Pancreas (tissue), 10 donors: Measurements from ENCODE around the gene EIF4G3. TPM values are rescaled to one million over a fixed set of nuclear protein-coding genes. Genes with fewer than 3 reads are reported as not detected.
"Not testable (repeated sequence)": the region's sequence is repeated elsewhere in the genome, so short reads cannot be mapped to it uniquely, and the experiment has no call there.

Source experiments
- ATAC-seq, 4 donors: fragments of 200-7000 bp; cut with Tn5 transposase; one replicate each; pipeline versions ENCODE4 v1.8.0 to v1.9.1; 2020; ENCODE audit warnings: mild to moderate bottlenecking in 4 of 4, moderate library complexity in 4 of 4
- DNase-seq, 6 donors: peaks; one replicate each; pipeline ENCODE4 v3.0.0-alpha.2; 2020
- FAIRE-seq: peaks from 2 replicates; lab custom pipeline; 2012; peaks lifted over from hg19 to GRCh38; lab: Jason Lieb, UNC
- H3K27ac ChIP-seq, 4 donors: fragments of 200-600 bp; sonication (generic); 1 replicate in 3 of 4; 2 replicates in 1 of 4; pipeline versions ENCODE4 v1.5.0 to v1.8.0; 2020
- H3K27me3 ChIP-seq, 4 donors: fragments of 200-600 bp; one replicate each; pipeline ENCODE4 v1.8.0; 2021
- H3K36me3 ChIP-seq, 3 donors: fragments of 200-600 bp; sonication (generic) in 1 of 3; one replicate each; pipeline versions ENCODE4 v1.5.0 to v1.8.0; 2020 to 2021
- H3K4me1 ChIP-seq, 3 donors: fragments of 200-600 bp; one replicate each; pipeline ENCODE4 v1.8.0; 2021
- H3K4me3 ChIP-seq, 4 donors: fragments of 200-600 bp; sonication (generic) in 2 of 4; one replicate each; pipeline versions ENCODE4 v1.5.0 to v1.8.0; 2020 to 2021
- H3K9me3 ChIP-seq, 4 donors: fragments of 200-600 bp; one replicate each; pipeline ENCODE4 v1.8.0; 2021
- WGBS, 2 donors: extraction: QIAGEN DNeasy Blood & Tissue Kit; methylation state at CpG; one replicate each; pipeline ENCODE4 v1.1.7; 2013; 5-methylcytosine and 5-hydroxymethylcytosine counted together
- intact Hi-C, 3 donors: fragments of 100-400 bp; cut with DNase I; formaldehyde crosslinking; loops; one replicate each; pipeline versions ENCODE4 v1.11.1 to v1.14.2; 2022
- polyA plus RNA-seq, 2 donors: library from polyadenylated mRNA; stranded (reverse); fragments of 200-250 nt; gene quantifications; one replicate each; pipeline ENCODE4 v1.2.3, GENCODE V29; 2013
- total RNA-seq, 6 donors: library from RNA; stranded (reverse); fragmentation: NEBNext Ultra II Directional in 4 of 6; extraction: Animal tissue kit (Norgen Biotek cat#: 25700) in 4 of 6; gene quantifications; one replicate each; pipeline versions ENCODE4 v1.2.1 to v1.2.4, GENCODE V29; 2021 to 2023
- TF ChIP-seq, protein P1 (sequence below), 4 donors: fragments of 200-600 bp; sonication (generic) in 3 of 4; IDR thresholded peaks; one replicate each; pipeline versions ENCODE4 v1.5.0 to v1.8.0; 2021; ENCODE audit warnings: antibody characterized with exemption in 4 of 4
- donor health status: healthy with polysubstance abuse.
- donor health status: DM: no; HTN: no; CAD: no; lungs with moderate emphysema.
- donor health status: DM: no; HTN: no; CAD: no.
- donor health status: control.
- donor health status: control.
- donor health status: Bipolar disorder and iron deficiency.
- donor health status: DM: yes; HTN: yes; CAD: no.
- donor health status: DM: no; HTN: no; CAD: no.
- donor health status: DM: no; HTN: no; CAD: no.
- donor health status: DM: yes; HTN: yes; CAD: no.

The EIF4G3 gene
- total and polyA plus RNA-seq, 8 donors, result 9.6 to 22.7 (median 13.8) TPM

DNA sequence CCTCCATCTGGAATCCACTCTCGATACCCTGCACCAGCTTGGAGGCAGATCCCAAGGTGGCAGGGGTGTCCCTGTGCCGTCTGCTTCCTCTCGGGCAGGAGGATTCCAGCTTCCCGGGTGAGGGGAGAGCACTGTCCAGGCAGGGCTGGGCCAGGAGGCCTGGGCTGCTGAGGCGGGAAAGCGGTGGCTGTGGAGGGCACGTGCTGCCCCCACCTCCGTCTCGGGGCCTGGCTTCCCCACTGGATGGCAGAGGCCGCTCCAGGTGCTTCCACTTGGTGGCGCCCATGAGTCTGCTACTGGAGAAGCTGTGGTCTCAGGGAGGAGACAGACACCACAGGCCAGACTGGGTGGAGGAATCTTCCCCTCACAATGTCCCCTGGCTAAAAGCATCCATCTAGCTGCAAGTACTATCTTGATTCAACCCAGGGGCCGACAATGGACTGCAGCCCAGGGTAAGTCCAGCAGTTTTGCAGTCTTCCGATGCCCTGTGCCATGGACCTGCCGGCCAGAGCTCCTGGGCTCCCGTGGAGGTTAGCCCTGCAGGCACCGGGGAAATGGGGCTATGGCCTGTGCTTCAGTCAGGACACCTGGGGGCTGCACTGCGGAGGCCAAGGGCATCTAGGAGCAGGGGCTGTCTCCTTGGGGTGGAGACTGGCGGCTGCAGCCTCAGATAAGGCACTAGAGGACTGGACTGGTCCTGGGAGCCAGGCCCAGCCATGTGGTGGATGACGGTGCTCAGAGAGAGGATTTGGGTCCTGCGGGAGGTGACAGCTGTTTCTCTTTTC, 41.3 kb upstream of the EIF4G3 start:
- 84% methylated on average over 20 of the region's 20 CpGs for WGBS, 2 donors
- peaks cover 0 to 38% (median 5%) of the 10 kb centered on the region in 3 donors for H3K36me3 ChIP-seq
- intact Hi-C loops, result no loop called here
- peak; percentile 27 to 61 (median 28) for ATAC-seq
- no peak overlapping the region for H3K4me3 ChIP-seq
- no peaks in the 10 kb centered on the region for H3K9me3 ChIP-seq
- TF ChIP-seq, protein P1, sequence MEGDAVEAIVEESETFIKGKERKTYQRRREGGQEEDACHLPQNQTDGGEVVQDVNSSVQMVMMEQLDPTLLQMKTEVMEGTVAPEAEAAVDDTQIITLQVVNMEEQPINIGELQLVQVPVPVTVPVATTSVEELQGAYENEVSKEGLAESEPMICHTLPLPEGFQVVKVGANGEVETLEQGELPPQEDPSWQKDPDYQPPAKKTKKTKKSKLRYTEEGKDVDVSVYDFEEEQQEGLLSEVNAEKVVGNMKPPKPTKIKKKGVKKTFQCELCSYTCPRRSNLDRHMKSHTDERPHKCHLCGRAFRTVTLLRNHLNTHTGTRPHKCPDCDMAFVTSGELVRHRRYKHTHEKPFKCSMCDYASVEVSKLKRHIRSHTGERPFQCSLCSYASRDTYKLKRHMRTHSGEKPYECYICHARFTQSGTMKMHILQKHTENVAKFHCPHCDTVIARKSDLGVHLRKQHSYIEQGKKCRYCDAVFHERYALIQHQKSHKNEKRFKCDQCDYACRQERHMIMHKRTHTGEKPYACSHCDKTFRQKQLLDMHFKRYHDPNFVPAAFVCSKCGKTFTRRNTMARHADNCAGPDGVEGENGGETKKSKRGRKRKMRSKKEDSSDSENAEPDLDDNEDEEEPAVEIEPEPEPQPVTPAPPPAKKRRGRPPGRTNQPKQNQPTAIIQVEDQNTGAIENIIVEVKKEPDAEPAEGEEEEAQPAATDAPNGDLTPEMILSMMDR (IDR thresholded peaks at IDR 0.05), result no peak
- no peaks in the 10 kb centered on the region for H3K4me1 ChIP-seq
- FAIRE-seq, result no peak
- peak in 4 of 6 donors; percentile 39 to 78 (median 68) for DNase-seq
- H3K27me3 ChIP-seq, result no peaks in the 10 kb centered on the region
- H3K27ac ChIP-seq, result no peak overlapping the region

DNA sequence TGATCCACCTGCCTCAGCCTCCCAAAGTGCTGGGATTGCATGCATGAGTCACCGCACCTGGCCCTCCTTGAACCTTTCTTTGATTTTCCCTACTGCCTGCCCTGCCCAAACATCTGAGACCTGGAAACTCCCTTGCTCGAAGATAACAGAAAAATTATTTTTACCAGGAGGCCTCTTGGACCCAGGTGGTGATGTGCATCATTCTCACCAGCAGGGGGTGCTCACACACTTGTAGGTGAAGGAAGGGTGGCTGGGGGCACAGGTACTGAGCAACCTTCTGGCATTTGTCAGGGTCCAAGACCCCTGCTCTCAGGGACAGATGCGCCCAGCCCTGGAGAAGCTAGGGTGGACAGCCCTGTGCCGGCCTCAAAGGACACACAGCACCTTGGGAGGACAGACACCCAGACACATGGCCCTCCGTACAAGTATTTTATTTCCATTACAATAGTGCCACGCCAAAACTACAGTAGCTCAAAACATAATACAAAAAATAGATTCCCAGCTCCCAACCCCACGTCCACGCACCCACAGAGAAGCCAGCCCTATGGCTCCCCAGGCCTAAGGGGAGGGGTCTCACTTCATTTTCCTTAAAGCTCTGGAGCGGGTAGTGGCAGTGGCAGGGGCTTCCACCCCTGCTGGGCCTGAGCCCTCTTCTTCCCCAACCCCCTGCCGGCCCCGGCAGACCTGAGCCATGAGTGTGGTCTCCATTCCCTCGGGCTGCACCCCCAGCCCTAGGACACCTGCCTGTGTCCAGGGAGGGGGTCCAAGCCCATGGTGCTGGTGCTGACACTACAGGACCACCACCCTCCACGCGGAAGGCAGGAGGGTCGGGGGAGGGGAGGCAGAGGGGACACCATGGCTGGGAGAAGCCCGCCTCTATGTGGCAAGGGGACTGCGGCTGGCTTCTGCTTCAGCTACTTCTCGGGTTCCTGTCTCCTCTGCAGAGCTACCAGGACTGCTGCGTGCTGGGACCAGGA, 40.4 kb upstream of the EIF4G3 start:
- no peaks in the 10 kb centered on the region for H3K9me3 ChIP-seq
- H3K4me3 ChIP-seq, result no peak overlapping the region
- no peak overlapping the region for H3K27ac ChIP-seq
- intact Hi-C loops, result no loop called here
- TF ChIP-seq, protein P1 (IDR thresholded peaks at IDR 0.05), result peak; percentile 62 to 70 (median 67)
- WGBS, 2 donors, result 74 to 75% methylated on average over 18 to 19 of the region's 19 CpGs
- H3K4me1 ChIP-seq, result no peaks in the 10 kb centered on the region
- peak; percentile 44 to 80 (median 69) for DNase-seq
- H3K27me3 ChIP-seq, result no peaks in the 10 kb centered on the region
- ATAC-seq, result peak; percentile 51 to 78 (median 70)
- no peak for FAIRE-seq
- peaks cover 0 to 30% (median 5%) of the 10 kb centered on the region in 3 donors for H3K36me3 ChIP-seq

DNA sequence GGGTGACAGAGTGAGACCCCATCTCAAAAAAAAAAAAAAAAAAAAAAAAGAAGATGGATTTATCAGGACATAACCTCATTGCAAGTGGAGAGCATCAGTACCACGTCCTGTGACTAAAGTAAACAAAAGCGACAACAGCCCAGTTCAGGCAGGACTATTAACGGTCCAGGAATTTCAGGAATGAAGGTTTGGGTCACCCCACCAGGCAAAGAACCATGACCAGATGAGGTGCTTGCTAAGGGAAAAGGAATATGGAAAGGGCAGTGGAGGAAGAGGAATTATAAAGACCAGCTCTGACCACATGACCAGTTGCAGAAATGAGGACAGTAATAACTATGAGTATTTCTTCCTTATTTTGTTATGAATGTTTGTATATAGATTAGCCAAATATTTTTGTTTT, 35.4 kb upstream of the EIF4G3 start:
- ATAC-seq (no peak), FAIRE-seq (no peak), DNase-seq (no peak)
- 31 to 36% methylated on average over 3 of the region's 3 CpGs for WGBS, 2 donors
- Histone ChIP-seq H3K27ac (no peak overlapping the region), H3K9me3 (no peaks in the 10 kb centered on the region), H3K4me3 (no peak overlapping the region), H3K4me1 (no peaks in the 10 kb centered on the region), H3K36me3 (no peaks in the 10 kb centered on the region), H3K27me3 (no peaks in the 10 kb centered on the region)
- TF ChIP-seq, protein P1 (IDR thresholded peaks at IDR 0.05), result no peak
- intact Hi-C loops, result no loop called here

DNA sequence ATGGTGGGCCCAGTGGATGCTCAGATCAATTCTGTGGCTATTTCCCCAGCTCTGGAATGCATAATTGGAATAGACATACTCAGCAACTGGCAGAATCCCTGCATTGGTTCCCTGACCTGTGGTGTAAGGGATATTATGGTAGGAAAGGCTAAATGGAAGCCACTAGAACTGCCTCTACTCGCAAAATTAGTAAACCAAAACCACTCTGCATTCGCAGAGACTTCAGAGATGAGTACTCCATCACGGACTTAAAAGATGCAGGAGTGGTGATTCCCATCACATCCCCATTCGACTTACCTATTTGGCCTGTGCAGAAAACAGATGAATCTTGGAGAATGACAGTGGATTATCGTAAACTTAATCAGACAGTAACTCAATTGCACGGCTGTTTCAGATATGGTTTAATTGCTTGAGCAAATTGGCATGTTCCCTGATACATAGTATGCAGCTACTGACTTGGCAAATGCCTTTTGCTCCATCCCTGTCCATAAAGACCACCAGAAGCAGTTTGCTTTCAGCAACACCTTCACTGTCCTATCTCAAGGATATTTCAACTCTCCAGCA, 31.5 kb upstream of the EIF4G3 start:
- H3K27ac ChIP-seq, H3K4me1 ChIP-seq, H3K4me3 ChIP-seq, H3K9me3 ChIP-seq, H3K27me3 ChIP-seq, ATAC-seq, DNase-seq, intact Hi-C loops, H3K36me3 ChIP-seq, FAIRE-seq: not testable (repeated sequence)
- 72 to 77% methylated on average over 6 of the region's 6 CpGs for WGBS, 2 donors

DNA sequence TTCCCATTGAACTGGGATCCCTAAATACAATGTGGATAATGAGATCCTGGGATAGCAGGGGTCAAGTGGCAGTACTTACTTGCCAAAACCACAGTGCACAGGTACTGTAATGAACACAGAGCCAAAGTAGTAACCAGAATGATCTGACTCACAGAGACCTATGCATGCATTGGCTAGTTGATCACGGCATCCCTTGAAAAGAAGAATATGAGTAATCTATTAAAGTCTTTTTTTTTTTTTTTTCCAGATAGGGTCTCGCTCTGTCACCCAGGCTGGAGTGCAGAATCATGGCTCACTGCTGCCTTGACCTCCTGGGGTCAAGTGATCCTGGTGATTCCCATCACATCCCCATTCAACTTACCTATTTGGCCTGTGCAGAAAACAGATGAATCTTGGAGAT, 29.4 kb upstream of the EIF4G3 start:
- FAIRE-seq (no peak), DNase-seq (no peak), ATAC-seq (no peak)
- Histone ChIP-seq H3K4me1 (no peaks in the 10 kb centered on the region), H3K4me3 (no peak overlapping the region), H3K27me3 (no peaks in the 10 kb centered on the region), H3K36me3 (no peaks in the 10 kb centered on the region), H3K27ac (no peak overlapping the region), H3K9me3 (no peaks in the 10 kb centered on the region)
- WGBS, 2 donors, result 83% methylated on average over 2 of the region's 2 CpGs
- TF ChIP-seq, protein P1 (IDR thresholded peaks at IDR 0.05), result no peak
- intact Hi-C loops, result no loop called here
